GM12891 (cell line): ENCODE measurements around the gene ARID4B.
"Not testable (repeated sequence)": the region's sequence is repeated elsewhere in the genome, so short reads cannot be mapped to it uniquely, and the experiment has no call there.

ENCODE experiments used
- POU2F2 ChIP-seq: IDR thresholded peaks from 2 replicates; pipeline ENCODE4 v1.6.1; 2011; ENCODE audit warnings: low read depth, mild to moderate bottlenecking, control low read depth, low read length, moderate library complexity
- TAF1 ChIP-seq: IDR thresholded peaks from 2 replicates; pipeline ENCODE4 v1.6.1; 2011; ENCODE audit warnings: low read depth, low read length, control low read depth

- TF ChIP-seq TAF1, POU2F2: not testable (repeated sequence)
Observed at GRCh38 chr1:235159284-235159683, 168.7 kb downstream of the ARID4B start.
